Measurements from ENCODE around the gene ABCG4. TPM values are rescaled to one million over a fixed set of nuclear protein-coding genes. Genes with fewer than 3 reads are reported as not detected.

Gene ABCG4
- total and polyA plus RNA-seq, 4 donors = 0.03 to 0.17 (median 0.05) TPM; not detected in 1

DNA sequence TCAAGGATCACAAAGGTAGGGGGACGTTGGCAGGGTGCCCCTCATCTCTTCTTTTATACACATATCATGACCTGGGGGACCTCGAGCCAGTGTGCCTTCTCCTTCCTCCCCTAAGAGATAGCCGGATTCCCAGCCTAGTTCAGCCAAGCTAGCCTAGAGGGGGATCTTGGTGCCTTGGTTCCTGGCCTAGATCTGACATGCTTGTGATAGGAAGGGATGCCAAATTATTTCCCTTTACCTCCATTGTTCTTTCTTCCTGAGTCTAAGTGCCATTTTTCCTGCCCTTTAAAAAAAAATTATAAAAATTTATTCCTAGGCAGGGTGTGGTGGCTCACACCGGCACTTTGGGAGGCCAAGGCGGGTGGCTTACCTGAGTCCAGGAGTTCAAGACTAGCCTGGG lies 34.5 kb upstream of the ABCG4 start:
- Histone ChIP-seq H3K27me3 (ENCODE audit: control insufficient read depth in 4 of 4, insufficient read depth in 4 of 4, low read length in 3 of 4) (no peaks in the 10 kb centered on the region), H3K9me3 (ENCODE audit: control insufficient read depth in 4 of 4, low read length in 3 of 4) (no peaks in the 10 kb centered on the region), H3K36me3 (ENCODE audit: control insufficient read depth in 4 of 4, insufficient read depth in 3 of 4, low read depth in 1 of 4, low read length in 3 of 4) (peaks cover 7 to 48% (median 24%) of the 10 kb centered on the region in 4 donors), H3K4me1 (ENCODE audit: control insufficient read depth in 4 of 4, insufficient read depth in 4 of 4, low read length in 3 of 4) (peaks cover 0 to 3% (median 2%) of the 10 kb centered on the region in 4 donors), H3K9ac (ENCODE audit: low read depth in 1 of 2, low read length in 2 of 2) (no peak overlapping the region), H3K27ac (ENCODE audit: low read depth in 1 of 2, low read length in 2 of 2) (no peak overlapping the region), H3K4me3 (ENCODE audit: low read depth in 1 of 3, low read length in 3 of 3) (no peak overlapping the region)
- no peak for TF ChIP-seq REST (IDR thresholded peaks at IDR 0.05)
- no peak for TF ChIP-seq RXRA (IDR thresholded peaks at IDR 0.05)
- no peak for TF ChIP-seq TAF1 (conservative IDR thresholded peaks at IDR 0.05)
- no peak for TF ChIP-seq GABPA (IDR thresholded peaks at IDR 0.05 in 1 of 2, conservative IDR thresholded peaks at IDR 0.05 in 1 of 2)
- no peak for TF ChIP-seq EGR1 (IDR thresholded peaks at IDR 0.05; ENCODE audit: low read depth in 2 of 2)
- DNase-seq (ENCODE audit: low spot score) = no peak
- WGBS = 88% methylated on average over 5 of the region's 5 CpGs

DNA sequence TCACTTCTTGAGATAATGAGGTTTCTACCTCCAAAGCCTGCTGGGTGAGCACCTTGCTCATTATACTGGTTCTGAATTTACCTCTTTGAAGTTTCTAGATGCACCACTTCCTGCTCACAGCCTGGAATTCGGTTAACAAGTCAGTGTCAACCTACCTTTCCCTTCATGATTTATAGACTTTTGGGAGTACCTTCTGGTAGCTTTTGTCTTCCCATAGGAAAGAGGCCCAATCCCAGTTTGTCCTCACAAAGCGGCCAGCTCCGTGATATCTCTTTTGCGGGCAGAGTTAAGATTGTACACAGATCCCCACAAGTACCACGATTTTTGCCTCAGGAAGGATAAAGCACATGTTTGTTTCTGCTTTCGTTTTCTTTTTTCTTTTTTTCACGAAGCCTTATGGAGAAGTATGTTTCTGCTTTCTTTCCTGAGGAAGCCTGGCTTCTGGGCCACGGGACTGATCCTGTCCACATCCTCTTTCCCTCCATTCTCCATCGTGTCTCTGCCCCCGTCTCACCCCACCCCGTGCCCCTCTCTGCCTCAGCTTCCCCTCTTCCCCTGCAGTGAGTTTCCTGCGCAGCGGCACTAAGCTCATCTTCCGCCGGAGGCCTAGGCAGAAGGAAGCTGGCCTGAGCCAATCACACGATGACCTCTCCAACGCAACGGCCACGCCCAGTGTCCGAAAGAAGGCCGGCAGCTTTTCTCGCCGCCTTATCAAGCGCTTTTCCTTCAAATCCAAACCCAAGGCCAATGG lies 33.2 kb upstream of the ABCG4 start:
- DNase-seq (ENCODE audit: low spot score) = no peak
- Histone ChIP-seq H3K36me3 (ENCODE audit: control insufficient read depth in 4 of 4, insufficient read depth in 3 of 4, low read depth in 1 of 4, low read length in 3 of 4) (peaks cover 7 to 46% (median 21%) of the 10 kb centered on the region in 4 donors), H3K27me3 (ENCODE audit: control insufficient read depth in 4 of 4, insufficient read depth in 4 of 4, low read length in 3 of 4) (no peaks in the 10 kb centered on the region), H3K4me3 (ENCODE audit: low read depth in 1 of 3, low read length in 3 of 3) (no peak overlapping the region), H3K4me1 (ENCODE audit: control insufficient read depth in 4 of 4, insufficient read depth in 4 of 4, low read length in 3 of 4) (peaks cover 0 to 7% (median 3%) of the 10 kb centered on the region in 4 donors), H3K9me3 (ENCODE audit: control insufficient read depth in 4 of 4, low read length in 3 of 4) (no peaks in the 10 kb centered on the region), H3K9ac (ENCODE audit: low read depth in 1 of 2, low read length in 2 of 2) (peak overlapping the region in 1 of 2 donors; percentile 6), H3K27ac (ENCODE audit: low read depth in 1 of 2, low read length in 2 of 2) (peak overlapping the region; percentile 44 to 71)
- 74% methylated on average over 24 of the region's 24 CpGs for WGBS
- TF ChIP-seq TAF1 (conservative IDR thresholded peaks at IDR 0.05) (no peak), RAD21 (IDR thresholded peaks at IDR 0.05) (no peak)
- TF ChIP-seq, protein P1, sequence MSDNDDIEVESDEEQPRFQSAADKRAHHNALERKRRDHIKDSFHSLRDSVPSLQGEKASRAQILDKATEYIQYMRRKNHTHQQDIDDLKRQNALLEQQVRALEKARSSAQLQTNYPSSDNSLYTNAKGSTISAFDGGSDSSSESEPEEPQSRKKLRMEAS (IDR thresholded peaks at IDR 0.05) = peak; percentile 21
- TF ChIP-seq, protein P2, sequence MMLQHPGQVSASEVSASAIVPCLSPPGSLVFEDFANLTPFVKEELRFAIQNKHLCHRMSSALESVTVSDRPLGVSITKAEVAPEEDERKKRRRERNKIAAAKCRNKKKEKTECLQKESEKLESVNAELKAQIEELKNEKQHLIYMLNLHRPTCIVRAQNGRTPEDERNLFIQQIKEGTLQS (IDR thresholded peaks at IDR 0.05) = no peak

- no peaks in the 10 kb centered on the region for H3K9me3 ChIP-seq (ENCODE audit: control insufficient read depth in 4 of 4, low read length in 3 of 4)
- no peak for DNase-seq (ENCODE audit: low spot score)
- H3K36me3 ChIP-seq (ENCODE audit: control insufficient read depth in 4 of 4, insufficient read depth in 3 of 4, low read depth in 1 of 4, low read length in 3 of 4) = peaks cover 7 to 40% (median 17%) of the 10 kb centered on the region in 4 donors
- WGBS = 86% methylated on average over 10 of the region's 10 CpGs
- no peak overlapping the region for H3K4me3 ChIP-seq (ENCODE audit: low read depth in 1 of 3, low read length in 3 of 3)
- peak overlapping the region; percentile 44 to 71 for H3K27ac ChIP-seq (ENCODE audit: low read depth in 1 of 2, low read length in 2 of 2)
- TF ChIP-seq, protein P1 (IDR thresholded peaks at IDR 0.05) = no peak
- TF ChIP-seq, protein P3, sequence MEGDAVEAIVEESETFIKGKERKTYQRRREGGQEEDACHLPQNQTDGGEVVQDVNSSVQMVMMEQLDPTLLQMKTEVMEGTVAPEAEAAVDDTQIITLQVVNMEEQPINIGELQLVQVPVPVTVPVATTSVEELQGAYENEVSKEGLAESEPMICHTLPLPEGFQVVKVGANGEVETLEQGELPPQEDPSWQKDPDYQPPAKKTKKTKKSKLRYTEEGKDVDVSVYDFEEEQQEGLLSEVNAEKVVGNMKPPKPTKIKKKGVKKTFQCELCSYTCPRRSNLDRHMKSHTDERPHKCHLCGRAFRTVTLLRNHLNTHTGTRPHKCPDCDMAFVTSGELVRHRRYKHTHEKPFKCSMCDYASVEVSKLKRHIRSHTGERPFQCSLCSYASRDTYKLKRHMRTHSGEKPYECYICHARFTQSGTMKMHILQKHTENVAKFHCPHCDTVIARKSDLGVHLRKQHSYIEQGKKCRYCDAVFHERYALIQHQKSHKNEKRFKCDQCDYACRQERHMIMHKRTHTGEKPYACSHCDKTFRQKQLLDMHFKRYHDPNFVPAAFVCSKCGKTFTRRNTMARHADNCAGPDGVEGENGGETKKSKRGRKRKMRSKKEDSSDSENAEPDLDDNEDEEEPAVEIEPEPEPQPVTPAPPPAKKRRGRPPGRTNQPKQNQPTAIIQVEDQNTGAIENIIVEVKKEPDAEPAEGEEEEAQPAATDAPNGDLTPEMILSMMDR (IDR thresholded peaks at IDR 0.05; ENCODE audit: low read depth, low read length, missing input control) = no peak
- TF ChIP-seq TAF1 (conservative IDR thresholded peaks at IDR 0.05) (no peak), RAD21 (IDR thresholded peaks at IDR 0.05) (no peak), HNF4G (IDR thresholded peaks at IDR 0.05) (no peak)
- no peaks in the 10 kb centered on the region for H3K27me3 ChIP-seq (ENCODE audit: control insufficient read depth in 4 of 4, insufficient read depth in 4 of 4, low read length in 3 of 4)
- peaks cover 0 to 11% (median 6%) of the 10 kb centered on the region in 4 donors for H3K4me1 ChIP-seq (ENCODE audit: control insufficient read depth in 4 of 4, insufficient read depth in 4 of 4, low read length in 3 of 4)
- no peak overlapping the region for H3K9ac ChIP-seq (ENCODE audit: low read depth in 1 of 2, low read length in 2 of 2)
Measured at GRCh38 chr11:119116235-119116594, 32.6 kb upstream of the ABCG4 start.
